HG03060 (cell line): Measurements from ENCODE around the gene METTL24.

ENCODE experiments used
- ATAC-seq: cut with Tn5 transposase; IDR thresholded peaks from one replicate; pipeline ENCODE4 v1.9.1; 2021; ENCODE audit warnings: low read depth, moderate number of reproducible peaks; ENCODE audit not compliant: unreplicated experiment

Gene METTL24, protein sequence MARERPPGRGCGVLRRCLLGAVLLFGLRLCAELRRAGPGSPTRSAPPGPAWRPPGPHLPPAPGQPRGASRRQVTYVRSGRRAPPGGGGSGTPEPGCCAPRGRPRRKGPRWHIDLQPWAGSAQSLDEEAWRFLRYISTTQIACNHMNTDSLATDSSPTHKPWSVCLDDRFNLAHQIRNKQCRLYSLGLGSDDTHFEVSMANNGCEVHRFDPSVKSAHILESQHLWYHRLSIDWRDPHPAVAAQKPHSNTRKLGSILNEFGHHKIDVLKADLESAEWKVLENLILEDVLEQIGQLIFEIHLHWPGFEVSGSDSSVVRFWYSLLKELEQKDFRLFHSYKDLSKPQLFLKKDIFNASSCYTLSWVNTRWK

DNA sequence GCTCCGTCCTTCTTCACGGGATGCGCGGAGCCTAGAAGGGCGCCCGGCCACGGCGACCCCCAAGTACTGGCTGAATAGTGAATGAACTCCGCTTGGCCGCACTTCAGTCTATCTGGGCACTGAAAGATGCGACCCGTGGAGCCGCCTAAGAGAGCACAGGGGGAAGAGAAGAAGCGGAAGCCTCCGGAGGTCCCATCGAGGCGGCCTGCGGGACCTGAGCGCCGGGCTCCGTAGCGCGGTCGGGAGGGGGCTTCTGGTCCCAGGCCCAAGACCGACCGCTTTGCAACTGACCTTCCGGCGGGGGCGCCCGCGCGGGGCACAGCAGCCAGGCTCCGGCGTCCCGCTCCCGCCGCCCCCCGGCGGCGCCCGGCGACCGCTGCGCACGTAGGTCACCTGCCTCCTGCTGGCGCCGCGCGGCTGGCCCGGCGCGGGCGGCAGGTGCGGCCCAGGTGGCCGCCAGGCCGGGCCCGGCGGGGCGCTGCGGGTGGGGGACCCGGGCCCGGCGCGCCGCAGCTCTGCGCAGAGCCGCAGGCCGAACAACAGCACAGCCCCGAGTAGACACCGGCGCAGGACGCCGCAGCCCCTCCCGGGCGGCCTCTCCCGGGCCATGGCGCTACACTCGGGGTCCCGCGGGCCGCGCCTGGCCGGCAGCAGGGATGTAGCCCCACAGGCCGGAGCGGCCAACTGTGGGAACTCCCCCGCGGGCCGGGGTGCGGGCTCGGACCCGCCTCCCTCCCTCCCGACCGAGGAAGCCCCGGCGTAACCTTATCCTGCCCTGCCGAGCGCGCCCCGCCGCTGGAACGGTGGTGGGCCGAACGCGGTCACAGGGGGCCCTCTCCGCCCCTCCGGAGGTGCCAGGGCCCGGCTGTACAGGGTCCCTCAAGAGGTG, at the start of gene METTL24:
Gene METTL24 (minus strand): TSS at position 686 of the 889 bp plus-strand sequence. CDS start 77 bp downstream, at position 609.
- ATAC-seq: no peak

DNA sequence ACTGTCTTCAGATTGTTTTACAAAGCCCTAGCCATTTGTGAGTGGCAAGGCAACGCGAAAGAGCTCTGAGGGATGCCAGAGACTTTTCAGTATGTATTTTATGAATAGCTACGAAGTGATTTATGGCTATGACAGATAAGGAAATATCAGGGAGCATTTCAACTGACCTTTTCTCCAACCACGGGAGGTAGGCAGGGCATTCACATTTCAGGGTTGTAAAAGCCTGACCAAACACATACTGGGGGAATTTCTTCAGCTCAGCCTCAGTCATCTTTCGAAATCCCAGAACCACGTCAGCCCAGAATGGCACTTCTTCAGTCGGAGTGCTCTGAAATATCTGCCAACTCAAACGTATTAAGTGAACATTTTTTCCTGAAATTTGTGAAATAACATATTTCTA, 46.5 kb upstream of the METTL24 start:
- no peak for ATAC-seq

DNA sequence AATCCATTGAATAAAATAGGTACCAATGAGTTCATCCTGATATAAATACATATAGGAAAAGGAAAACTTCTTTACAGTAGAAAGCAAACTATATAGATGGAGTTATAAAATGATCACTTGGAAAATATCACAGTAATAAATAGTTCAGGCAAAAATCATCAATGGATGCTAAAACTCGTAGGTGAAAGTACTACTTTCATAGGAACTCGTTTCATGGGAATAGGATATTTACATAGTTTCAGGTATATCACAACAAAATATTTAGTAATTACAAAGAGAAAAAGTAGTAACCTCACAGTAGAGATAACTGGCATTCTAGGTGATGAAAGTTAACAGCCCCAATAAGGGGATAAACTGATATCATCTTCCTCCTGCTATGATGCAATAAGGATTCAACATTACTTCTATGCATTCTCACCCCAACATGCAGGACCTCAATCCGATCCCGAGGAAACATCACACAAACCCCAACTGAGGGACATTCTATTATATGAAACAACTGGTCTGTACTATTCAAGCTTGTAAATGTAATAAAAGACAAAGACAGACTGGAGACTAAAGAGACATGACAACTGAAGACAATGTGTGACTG, 43.5 kb upstream of the METTL24 start:
- no peak for ATAC-seq

DNA sequence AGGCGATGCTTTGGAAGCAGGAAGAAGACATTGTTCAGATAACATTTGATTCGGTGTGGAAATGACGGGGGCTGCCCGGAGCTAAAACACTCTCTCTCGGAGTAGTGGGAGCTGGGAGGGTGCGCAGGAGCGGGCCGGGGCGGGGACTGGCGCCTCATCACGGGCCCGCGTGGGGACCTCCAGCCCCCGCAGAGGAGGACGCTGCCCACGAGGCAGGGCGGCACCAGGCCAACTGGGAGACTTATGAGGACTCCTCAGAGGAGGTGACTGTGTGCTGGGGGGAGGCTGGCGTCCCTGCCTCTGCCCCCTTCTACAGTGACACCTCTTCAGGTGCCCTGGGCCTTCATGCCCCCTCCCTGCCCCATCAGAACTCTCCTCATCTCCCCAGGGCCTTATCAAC, 42.1 kb upstream of the METTL24 start:
- no peak for ATAC-seq

DNA sequence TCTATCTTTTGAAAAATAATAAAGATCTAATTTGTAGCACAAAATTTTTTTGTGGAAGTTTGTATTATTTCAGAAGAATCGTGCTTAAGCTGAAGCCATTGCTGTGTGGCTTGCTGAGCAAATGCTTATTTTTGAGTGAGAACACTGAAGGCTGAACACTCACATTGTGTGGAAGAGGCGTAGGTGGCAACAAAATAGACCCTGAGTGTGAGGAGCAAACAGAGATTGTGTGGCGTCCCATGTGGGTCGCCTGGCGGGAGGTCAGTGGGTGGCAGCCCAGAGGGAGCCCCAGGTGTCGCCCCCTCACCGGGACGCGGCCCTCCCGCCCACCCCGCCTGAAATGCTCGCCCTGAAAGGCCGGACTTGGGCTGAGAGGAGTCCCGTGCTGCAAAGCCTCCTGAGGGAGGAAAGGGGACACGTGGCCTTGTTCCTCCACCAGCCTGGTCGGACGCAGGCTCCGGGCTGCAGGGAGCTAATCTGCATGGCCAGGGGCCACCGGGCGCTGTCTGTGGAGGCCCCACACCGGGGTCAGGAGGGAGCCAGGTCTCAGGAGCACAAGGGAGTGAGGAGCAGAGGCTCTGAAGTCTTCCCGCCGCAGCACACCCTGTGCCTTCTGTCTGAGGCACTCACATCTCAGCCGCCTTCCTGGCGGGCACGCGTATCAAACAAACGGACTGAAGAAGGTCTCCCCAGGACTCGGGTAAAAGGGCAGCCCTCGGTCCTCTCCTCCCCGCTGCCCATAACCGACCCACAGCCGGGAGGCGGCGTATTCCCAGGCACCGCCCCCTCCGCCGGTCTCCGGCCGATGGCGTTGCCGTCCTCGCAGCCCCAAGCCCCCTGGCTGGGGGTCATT, 41.3 kb upstream of the METTL24 start:
- ATAC-seq: no peak

DNA sequence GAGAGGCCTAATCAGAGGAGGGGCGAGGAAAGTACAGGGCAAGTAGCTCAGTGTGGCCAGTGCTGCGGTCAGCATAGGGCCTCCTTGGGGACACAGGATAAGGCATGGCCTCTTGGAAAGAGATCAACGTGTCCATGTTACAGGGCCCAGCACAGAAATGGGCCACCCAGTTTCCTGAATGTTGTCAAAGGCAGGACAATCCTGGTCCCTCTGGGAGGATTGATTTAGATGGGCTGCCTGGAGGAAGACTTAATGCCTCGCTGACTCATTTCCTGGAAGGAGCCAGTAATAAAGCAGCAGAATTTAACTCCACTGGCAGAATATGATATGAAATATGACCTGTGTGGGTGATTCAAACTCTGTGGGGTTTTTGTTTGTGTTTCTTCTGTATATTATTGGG, 40.6 kb upstream of the METTL24 start:
- ATAC-seq: no peak

DNA sequence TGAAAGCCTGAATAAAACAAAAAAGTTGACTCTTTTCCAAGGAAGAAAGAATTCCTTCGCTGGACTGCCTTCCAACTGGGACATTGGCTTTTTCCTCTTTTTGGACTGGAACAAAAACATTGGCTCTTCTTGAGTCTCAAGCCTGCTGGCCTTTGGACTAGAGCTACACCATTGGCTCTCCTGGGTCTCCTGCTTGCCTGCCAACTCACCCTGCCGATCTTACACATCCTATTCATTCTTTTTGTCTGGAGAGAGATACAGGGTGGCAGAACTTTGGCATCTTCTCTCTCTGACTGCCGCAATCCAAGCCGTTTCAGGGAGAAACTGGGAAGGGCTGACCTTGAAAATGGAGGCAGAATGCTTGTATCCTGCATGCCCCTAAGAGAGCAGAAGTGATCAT, 37.1 kb upstream of the METTL24 start:
- no peak for ATAC-seq

DNA sequence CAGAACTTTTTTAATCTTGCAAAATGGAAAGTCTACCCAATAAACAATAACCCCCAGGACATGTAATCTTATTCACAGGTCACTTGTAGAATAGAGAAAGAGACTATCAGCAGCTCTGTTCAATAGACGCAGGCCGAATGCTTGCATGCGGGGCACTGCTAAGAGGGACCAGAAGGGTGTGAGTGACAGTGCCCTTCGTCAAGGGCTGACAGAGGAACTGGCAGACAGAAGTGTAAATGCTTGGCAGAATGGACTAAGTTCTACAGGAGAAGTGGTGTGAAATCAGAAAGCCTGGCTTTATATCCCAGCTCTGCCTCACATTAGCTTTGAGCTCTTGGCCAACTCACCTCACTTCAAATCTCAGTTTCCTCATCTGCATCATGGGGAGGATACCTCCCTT, 36.3 kb upstream of the METTL24 start:
- ATAC-seq: no peak

DNA sequence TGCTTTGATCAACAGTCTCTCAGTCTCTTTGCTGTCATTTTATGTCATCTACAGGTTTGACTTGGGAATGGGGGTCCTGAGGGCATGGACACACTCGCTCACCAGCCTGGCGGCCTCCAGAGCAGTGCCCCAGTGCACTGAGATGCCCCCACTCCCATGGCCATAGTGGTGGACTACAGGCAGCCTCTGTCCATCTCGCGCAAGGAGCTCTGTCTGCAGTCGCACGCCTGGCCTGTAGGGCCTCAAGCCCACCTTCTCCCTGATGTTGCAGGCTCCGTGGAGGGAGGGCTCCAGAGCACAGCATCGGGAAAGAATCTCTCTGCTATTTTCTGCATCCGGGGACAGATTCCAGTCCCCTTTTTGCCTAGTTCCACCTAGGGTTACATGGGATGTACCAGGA, 34.6 kb upstream of the METTL24 start:
- ATAC-seq: no peak

DNA sequence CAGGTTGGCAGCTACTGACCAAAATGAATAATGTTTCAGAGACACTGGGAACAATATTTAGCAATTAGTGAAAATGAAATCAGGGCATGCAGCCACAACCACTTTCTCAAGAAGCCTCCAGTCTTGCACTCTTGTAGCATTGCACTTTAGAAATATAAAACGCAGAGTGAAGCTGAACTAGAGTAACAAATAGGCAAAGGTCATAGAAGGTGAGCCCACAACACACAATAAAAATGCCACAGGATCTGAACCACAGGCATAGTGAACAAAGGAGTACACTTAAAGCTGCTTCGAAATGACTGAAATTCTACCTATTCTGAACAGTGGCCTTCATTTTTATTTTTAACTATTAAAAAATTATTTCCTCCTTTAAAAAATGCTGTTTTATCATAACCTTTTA, 32.3 kb upstream of the METTL24 start:
- ATAC-seq: no peak

DNA sequence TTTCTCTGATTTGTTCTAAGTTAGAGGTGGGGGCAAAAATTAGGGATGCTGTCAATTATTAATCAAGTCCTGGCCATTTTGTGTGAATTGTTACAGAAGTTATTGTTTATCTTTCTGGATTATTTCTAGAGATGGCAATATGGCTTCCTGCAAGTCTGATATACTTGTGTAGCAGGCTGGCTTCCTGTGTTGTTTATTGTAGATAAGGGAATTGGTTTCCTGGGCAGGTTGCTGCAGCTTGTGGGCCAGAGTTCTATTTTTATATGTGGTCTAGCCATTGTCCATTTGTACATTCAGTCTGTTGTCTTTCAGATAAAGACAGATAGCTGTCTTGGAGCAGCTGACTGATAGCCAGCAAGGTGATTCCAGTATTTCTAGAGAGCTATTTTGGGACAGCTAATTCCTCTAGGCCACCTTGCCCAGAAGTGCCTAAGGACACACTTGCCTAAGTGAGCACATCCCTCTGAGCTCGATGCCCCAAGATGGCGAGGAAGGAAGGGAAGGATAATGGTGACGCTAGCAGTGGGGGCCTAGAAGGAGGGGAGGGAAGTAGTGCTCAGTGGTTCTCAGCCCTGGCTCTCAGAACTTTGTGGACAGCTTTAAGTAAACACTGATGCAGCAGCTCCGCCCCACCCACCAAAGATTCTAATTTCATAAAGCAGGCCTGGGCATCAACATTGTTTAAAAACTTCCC, 31.7 kb upstream of the METTL24 start:
- ATAC-seq: no peak

DNA sequence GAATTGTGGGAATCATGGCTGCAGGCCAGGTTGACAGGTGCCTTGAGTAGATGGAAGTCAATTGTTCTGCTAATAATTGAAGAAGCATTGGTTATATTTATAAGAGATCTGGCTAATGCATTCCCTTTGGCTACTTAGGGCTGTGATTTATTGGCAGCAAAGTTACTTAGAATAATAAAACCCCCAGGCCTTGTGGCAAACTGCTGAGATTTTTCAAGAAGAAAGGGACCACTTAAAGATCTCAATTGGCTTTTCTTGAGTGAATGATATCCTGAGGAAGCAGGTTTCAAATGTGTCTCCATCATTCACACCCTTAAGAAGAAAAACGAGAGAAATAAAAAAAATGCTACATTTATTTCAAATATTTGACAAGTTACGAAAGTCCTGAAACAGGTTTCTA, 29.8 kb upstream of the METTL24 start:
- ATAC-seq: no peak

DNA sequence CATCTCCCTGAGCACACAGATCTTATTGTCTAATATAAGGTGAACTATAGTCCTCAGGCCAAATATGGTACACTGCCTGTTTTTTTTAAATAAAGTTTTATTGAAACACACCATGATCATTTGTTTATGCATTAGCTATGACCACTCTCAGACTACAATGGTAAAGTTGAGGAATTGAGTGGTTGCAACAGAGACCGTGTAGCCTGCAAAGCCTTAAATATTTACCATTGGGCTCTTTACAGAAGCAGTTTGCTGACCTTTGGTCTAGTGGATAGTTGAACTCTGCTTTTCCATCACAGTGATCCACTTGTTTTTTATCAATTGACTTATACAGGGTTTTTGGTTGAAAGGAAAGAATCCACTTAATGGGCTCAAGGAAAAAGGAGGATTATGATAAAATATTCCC, 27.3 kb upstream of the METTL24 start:
- ATAC-seq: no peak

DNA sequence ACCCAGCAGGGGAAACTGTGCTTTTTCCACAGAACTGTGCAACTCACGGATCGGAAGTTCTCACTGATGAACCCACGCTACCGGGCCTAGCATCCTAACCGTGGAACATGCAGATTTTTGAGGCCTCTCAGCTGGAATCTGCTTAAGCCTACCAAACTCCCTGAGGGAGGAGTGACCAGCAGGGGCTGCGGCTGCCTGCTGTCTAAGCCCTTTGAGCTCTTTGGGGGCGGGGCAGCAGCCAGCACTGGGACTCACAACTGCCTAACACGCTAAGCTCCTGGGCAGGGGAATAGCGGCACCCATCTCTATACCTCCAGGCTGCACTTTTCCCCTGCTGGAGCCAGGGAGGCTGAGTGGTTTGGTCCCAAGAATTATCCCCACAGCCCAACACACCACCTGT, 20.4 kb upstream of the METTL24 start:
- no peak for ATAC-seq

DNA sequence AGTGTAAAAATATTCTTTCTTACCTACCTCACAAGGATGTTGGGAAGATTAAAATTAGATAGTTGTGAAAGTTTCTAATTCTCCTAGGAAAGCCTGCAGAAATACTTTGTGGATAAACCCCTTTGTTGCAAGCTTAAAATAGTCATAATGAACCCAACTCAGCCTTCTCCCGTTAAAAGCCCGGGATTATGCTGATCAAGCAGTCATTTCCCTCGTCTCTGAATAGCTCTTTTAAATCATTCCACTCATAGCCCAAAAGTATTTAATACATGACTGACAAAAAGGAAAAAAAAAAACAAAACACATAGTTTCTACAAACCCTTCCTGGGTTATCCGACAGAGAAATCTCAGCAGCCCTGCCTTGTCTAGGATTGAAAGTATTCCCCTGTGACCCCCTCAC, 10.9 kb upstream of the METTL24 start:
- ATAC-seq: no peak

DNA sequence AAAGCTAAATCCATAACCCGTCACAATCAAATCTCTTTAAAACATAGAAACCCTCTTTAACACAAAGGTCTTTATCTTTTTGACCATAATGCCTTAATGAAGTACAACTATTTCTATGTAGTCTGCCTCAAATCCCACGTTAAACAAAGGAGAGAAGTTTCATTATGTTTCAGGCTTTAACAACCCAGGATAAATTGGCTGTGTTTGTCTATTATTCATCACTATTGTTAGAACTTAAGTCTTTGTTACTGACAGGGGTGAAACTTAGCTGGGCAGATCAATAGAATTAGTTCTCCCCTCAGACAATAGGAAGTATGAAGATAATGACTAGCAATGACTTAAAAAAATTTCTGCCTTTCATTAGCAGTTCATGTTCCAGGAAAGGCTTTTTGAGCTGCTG, 10.1 kb upstream of the METTL24 start:
- no peak for ATAC-seq

DNA sequence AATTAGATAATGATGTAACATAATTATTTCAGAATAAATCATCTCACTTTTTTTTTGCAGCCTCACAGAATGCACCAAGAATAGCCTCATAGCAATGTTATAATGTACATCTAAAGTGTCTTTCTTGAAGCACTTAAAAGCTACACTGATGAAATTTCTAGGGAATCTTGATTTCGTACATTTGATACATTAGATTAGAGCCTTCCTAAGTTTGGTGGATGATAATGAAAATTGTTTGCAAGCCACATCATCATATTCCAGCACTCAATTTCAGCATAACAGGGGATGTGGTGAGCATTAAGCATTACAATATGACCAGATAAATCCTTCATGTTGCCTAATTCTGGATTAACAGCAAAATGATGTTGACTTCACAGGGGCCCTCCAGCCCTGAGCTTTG, 9.7 kb upstream of the METTL24 start:
- no peak for ATAC-seq

DNA sequence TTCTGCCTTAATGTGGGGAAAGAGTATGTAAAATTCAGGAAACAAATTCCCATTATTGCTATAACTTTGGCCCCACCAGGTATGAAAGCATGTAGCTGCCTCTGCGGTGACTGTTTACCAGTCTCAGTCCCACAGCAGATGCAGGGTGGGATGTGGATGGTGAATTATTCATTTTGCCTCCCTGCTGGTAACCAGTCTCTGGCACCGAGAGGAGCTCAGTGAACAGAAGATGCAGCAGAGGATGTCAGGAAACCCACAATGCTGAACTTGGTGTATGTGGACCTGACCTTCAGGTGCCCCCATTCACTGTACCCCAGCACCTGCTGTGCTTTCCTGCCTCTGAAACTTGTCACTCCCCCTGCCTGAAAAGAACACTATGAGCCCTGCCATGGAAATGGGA, 8.8 kb upstream of the METTL24 start:
- no peak for ATAC-seq

DNA sequence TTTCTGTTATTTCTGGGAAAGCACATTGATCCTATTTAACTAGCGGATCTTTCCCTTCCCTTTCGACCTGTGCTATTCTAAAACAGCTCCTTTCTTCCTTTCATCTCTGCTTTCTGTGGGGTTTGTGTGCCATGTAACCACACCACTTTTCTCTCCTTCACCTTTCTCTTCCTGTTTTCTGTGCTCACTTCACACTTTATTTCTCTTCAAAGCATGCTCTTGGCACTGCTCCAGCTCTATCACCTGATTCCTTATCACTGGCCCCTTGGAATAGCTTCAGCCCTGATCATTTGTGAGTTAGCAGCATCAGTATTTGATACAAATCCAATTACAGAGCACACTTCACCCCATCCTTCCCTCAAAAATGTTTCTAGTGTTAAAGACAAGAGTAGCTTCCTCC, 8.1 kb upstream of the METTL24 start:
- ATAC-seq: no peak
